K562 (cell line): Measurements from ENCODE around the gene SESN2. TPM values are rescaled to one million over a fixed set of nuclear protein-coding genes. Genes with fewer than 3 reads are reported as not detected.
A peak's percentile ranks its signal among the peaks of the same experiment; 100 is the strongest.

Experiments
- ATAC-seq: fragments of 200-7000 bp; cut with Tn5 transposase; 3 replicates; pipeline ENCODE4 v1.9.1; 2020; ENCODE audit warnings: moderate library complexity
- BruUV-seq: library from RNA; stranded (reverse); fragments of 400-500 nt; replicated peaks from 2 replicates; lab custom pipeline; 2021; lab: Mats Ljungman, UMichigan
- CTCF ChIA-PET: fragments of 300-600 bp; formaldehyde crosslinking; extraction: SDS; loops from one replicate; lab custom pipeline; 2021; ENCODE audit warnings: low intra/inter-chr PET ratio; lab: Yijun Ruan, JAX
- POLR2A ChIA-PET: fragments of 300-600, 350-650 bp; sonication (Branson Sonifier 250); formaldehyde crosslinking; extraction: SDS; loops from one replicate; lab custom pipeline; 2021; ENCODE audit warnings: antibody characterized with exemption, inconsistent platforms; lab: Yijun Ruan, JAX
- DNase-seq, 4 experiments: peaks; one replicate each; pipeline versions ENCODE4 v3.0.0 to v3.0.0-alpha.2; 2011 to 2018; ENCODE audit warnings: low spot score in 3 of 4, mixed read lengths in 3 of 4; ENCODE audit errors: extremely low read depth in 1 of 4
- FAIRE-seq: peaks from 2 replicates; lab custom pipeline; 2011; peaks lifted over from hg19 to GRCh38; lab: Jason Lieb, UNC
- H2AFZ ChIP-seq: 2 replicates; pipeline ENCODE4 v1.6.0; 2011; ENCODE audit warnings: low read depth, low read length, control low read depth, inconsistent platforms
- H3K27ac ChIP-seq: fragments of 200-600 bp; 3 replicates; pipeline ENCODE4 v1.8.0; 2011; ENCODE audit warnings: low read depth, mild to moderate bottlenecking, control low read depth, inconsistent platforms, low read length, moderate library complexity, mixed read lengths; ENCODE audit errors: extremely low read depth
- H3K27me3 ChIP-seq, 2 experiments: fragments of 300-600 bp in 1 of 2; 2 replicates in 1 of 2; 3 replicates in 1 of 2; pipeline versions ENCODE4 v1.6.0 to v1.8.0; 2011; ENCODE audit warnings: inconsistent platforms in 2 of 2, low read length in 2 of 2, mild to moderate bottlenecking in 1 of 2, mixed read lengths in 1 of 2, moderate library complexity in 1 of 2; ENCODE audit not compliant: control insufficient read depth in 2 of 2, insufficient read depth in 2 of 2
- H3K36me3 ChIP-seq: fragments of 300-600 bp; 3 replicates; pipeline ENCODE4 v1.8.0; 2011; ENCODE audit warnings: mild to moderate bottlenecking, low read length, inconsistent platforms; ENCODE audit not compliant: control insufficient read depth, insufficient read depth
- H3K4me1 ChIP-seq, 2 experiments: fragments of 200-600 bp in 1 of 2; replicated peaks in 1 of 2; 2 replicates in 1 of 2; 3 replicates in 1 of 2; pipeline versions ENCODE4 v1.5.1 to v1.8.0; 2011; ENCODE audit warnings: inconsistent platforms in 2 of 2, low read length in 2 of 2, mild to moderate bottlenecking in 1 of 2, mixed read lengths in 1 of 2, moderate library complexity in 1 of 2; ENCODE audit not compliant: control insufficient read depth in 2 of 2, insufficient read depth in 2 of 2
- H3K4me2 ChIP-seq: 2 replicates; pipeline ENCODE4 v1.6.1; 2011; ENCODE audit warnings: low read length, control low read depth, inconsistent platforms, mixed read lengths; ENCODE audit not compliant: insufficient read depth
- H3K4me3 ChIP-seq: fragments of 200-600 bp; sonication (generic), shearing (Covaris generic); 2 replicates; pipeline ENCODE4 v1.5.1; 2016; ENCODE audit warnings: control low read depth, inconsistent platforms
- H3K79me2 ChIP-seq: fragments of 200-600 bp; 3 replicates; pipeline ENCODE4 v1.8.0; 2011; ENCODE audit warnings: low read length, inconsistent platforms; ENCODE audit not compliant: control insufficient read depth, insufficient read depth
- H3K9ac ChIP-seq, 2 experiments: 2 replicates each; pipeline versions ENCODE4 v1.6.0 to v1.6.1; 2011; ENCODE audit warnings: low read depth in 2 of 2, low read length in 2 of 2, control low read depth in 1 of 2, inconsistent platforms in 1 of 2, mild to moderate bottlenecking in 1 of 2, mixed read lengths in 1 of 2; ENCODE audit not compliant: insufficient read depth in 1 of 2
- H3K9me1 ChIP-seq: one replicate; pipeline ENCODE4 v1.6.0; 2011; ENCODE audit warnings: inconsistent platforms, mild to moderate bottlenecking, low read length, moderate library complexity; ENCODE audit not compliant: control insufficient read depth, insufficient read depth
- H3K9me3 ChIP-seq: replicated peaks from 2 replicates; pipeline ENCODE4 v1.5.1; 2011; ENCODE audit warnings: low read depth, low read length, inconsistent platforms; ENCODE audit not compliant: control insufficient read depth, insufficient read depth
- H4K20me1 ChIP-seq: replicated peaks from 2 replicates; pipeline ENCODE4 v1.6.1; 2011; ENCODE audit warnings: low read length, inconsistent platforms, mixed read lengths; ENCODE audit not compliant: control insufficient read depth, insufficient read depth
- CSDE1 ChIP-seq, 2 experiments: fragments of 450-650 bp; IDR thresholded peaks; 2 replicates each; pipeline ENCODE4 v1.6.1; 2016; ENCODE audit warnings: mild to moderate bottlenecking in 1 of 2
- MEIS2 ChIP-seq: fragments of 450-650 bp; IDR thresholded peaks from 2 replicates; pipeline ENCODE4 v1.6.1; 2014; ENCODE audit warnings: mild to moderate bottlenecking; ENCODE audit not compliant: partially characterized antibody
- NFE2 ChIP-seq: IDR thresholded peaks from 2 replicates; pipeline ENCODE4 v1.6.1; 2014; ENCODE audit warnings: antibody characterized with exemption, low read depth
- RBBP5 ChIP-seq: fragments of 200-600 bp; sonication (generic); IDR thresholded peaks from 2 replicates; pipeline ENCODE4 v1.6.1; 2012; ENCODE audit warnings: borderline replicate concordance, mild to moderate bottlenecking, low read length, control low read depth, inconsistent platforms; ENCODE audit not compliant: insufficient read depth, poor library complexity, severe bottlenecking
- RCOR1 ChIP-seq, 2 experiments: IDR thresholded peaks; 2 replicates each; pipeline ENCODE4 v1.6.1; 2012; ENCODE audit warnings: low read depth in 2 of 2, low read length in 2 of 2, borderline replicate concordance in 1 of 2, improper control_type of control experiment in 1 of 2
- SMARCA5 ChIP-seq: fragments of 450-650 bp; IDR thresholded peaks from 2 replicates; pipeline ENCODE4 v1.6.1; 2016
- U2AF1 ChIP-seq: fragments of 200-400 bp; formaldehyde crosslinking; optimal IDR thresholded peaks from 2 replicates; pipeline ENCODE3; 2017; ENCODE audit warnings: mild to moderate bottlenecking, low read depth, low read length, moderate library complexity
- WGBS: fragments of 100-300 bp; shearing (Covaris generic); methylation state at CpG from one replicate; pipeline ENCODE4 v1.1.6; 2016; ENCODE audit warnings: low coverage, mixed read lengths; ENCODE audit not compliant: insufficient coverage; ENCODE audit errors: missing lambda C conversion rate; 5-methylcytosine and 5-hydroxymethylcytosine counted together
- in situ Hi-C: fragments of 300-500 bp; cut with MboI; formaldehyde crosslinking; loops from 4 replicates; pipeline ENCODE4 v1.15.0; 2018; ENCODE audit warnings: inconsistent platforms, mixed read lengths
- intact Hi-C: fragments of 100-400 bp; cut with micrococcal nuclease; formaldehyde crosslinking; loops from 2 replicates; pipeline ENCODE4 v1.14.2; 2022
- polyA plus RNA-seq, 8 experiments: library from polyadenylated mRNA; depleted of rRNA in 4 of 8; stranded (reverse) in 5 of 8; unstranded in 3 of 8; fragments of >200 nt; fragmentation: Nextera tagmentation in 2 of 8; fragmentation: Illumina TruSeq in 1 of 8; extraction: Ambion mirVana in 2 of 8; extraction: Trizol in 1 of 8; gene quantifications; 2 replicates each; pipeline versions ENCODE4 v1.2.1 to v1.2.3, GENCODE V29; 2011 to 2014; ENCODE audit warnings: inconsistent platforms in 1 of 8, missing spikeins in 1 of 8
- total RNA-seq, 7 experiments: library from RNA; depleted of rRNA in 6 of 7; stranded (reverse); fragments of >200 nt in 6 of 7; fragmentation: Illumina TruSeq in 2 of 7; extraction: Trizol in 2 of 7; gene quantifications; 2 replicates each; pipeline versions ENCODE4 v1.2.1 to v1.2.3, GENCODE V29; 2011 to 2021; ENCODE audit warnings: low replicate concordance in 1 of 7
- TF ChIP-seq, protein P1 (sequence below), 2 experiments: fragments of 250-450 bp in 1 of 2; fragments of 450-650 bp in 1 of 2; sonication (Bioruptor Pico) in 1 of 2; IDR thresholded peaks; 2 replicates each; pipeline versions ENCODE4 v1.6.1 to v1.8.0; 2016 to 2021; ENCODE audit warnings: mild to moderate bottlenecking in 2 of 2, moderate library complexity in 2 of 2, missing compliant biosample characterization in 1 of 2, missing genetic modification characterization in 1 of 2

The SESN2 gene
- total and polyA plus RNA-seq, 9 of the 15 experiments (the other 6 are each of a cell fraction or from before 2014, with no cell fraction given) = 3.7 to 71.3 (median 16.8) TPM

DNA sequence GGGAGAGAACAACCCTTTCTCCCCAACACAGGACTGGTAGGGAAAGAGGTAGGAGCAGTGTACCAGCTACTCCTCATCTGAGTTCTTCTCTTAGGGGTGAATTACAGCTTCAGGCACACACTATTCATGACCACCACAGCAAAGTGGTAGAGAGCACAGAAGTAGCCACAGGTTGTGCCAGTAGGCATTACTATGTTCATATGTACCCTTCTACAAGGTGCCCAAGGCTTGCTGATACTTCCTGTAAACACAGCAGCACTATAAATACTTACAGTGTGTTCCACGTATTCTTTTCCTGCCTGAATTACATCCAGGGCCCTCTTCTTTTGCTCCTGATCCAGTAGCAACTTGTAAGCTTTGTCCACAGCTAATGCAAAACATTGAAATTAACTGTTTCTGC lies 49.6 kb upstream of the SESN2 start:
- H3K79me2 ChIP-seq = peaks cover 22% of the 10 kb centered on the region
- no peak for TF ChIP-seq RBBP5
- TF ChIP-seq NFE2 = no peak
- no peak for TF ChIP-seq CSDE1 (IDR thresholded peaks at IDR 0.05)
- TF ChIP-seq RCOR1 (IDR thresholded peaks at IDR 0.05; ENCODE audit: borderline replicate concordance in 1 of 2, low read depth in 2 of 2, low read length in 2 of 2) = no peak
- no peak for TF ChIP-seq U2AF1
- TF ChIP-seq, protein P1, sequence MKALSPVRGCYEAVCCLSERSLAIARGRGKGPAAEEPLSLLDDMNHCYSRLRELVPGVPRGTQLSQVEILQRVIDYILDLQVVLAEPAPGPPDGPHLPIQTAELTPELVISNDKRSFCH (CRISPR knock-in tag; IDR thresholded peaks at IDR 0.05) = no peak
- TF ChIP-seq, protein P1 (tag; IDR thresholded peaks at IDR 0.05) = no peak
- no peak for TF ChIP-seq SMARCA5
- TF ChIP-seq MEIS2 = no peak
- no peak overlapping the region for H3K4me2 ChIP-seq
- 94% methylated on average over 1 of the region's 1 CpG for WGBS
- FAIRE-seq (no peak), DNase-seq (peak in 1 of 4 experiments; percentile 9), ATAC-seq (no peak)
- H3K27ac ChIP-seq = peak overlapping the region; percentile 5; the same call in 1 of the 3 replicates
- H3K9me3 ChIP-seq = no peaks in the 10 kb centered on the region
- in situ Hi-C loops (loop anchor here (5.0 kb wide), 1 partner anchor 117 kb away; no protein-coding TSS in a partner anchor), intact Hi-C loops (loop anchor here (1.0 kb wide), 2 partner anchors 118 to 351 kb away; no protein-coding TSS in a partner anchor)
- CTCF ChIA-PET = interaction anchor here (0.6 to 4.0 kb wide), 3 partner anchors 119 to 178 kb away, joined by 3 to 81 read pairs (median 3); partner anchors contain the start of gene EYA3
- no peaks in the 10 kb centered on the region for H4K20me1 ChIP-seq
- H3K4me1 ChIP-seq = peaks cover 0 to 2% of the 10 kb centered on the region in 2 experiments; a peak in 1 of 5 replicates
- no peak overlapping the region for H2AFZ ChIP-seq
- no peak overlapping the region for H3K9ac ChIP-seq
- BruUV-seq = no TSS peak
- no peak overlapping the region for H3K4me3 ChIP-seq
- H3K36me3 ChIP-seq = peaks cover 93% of the 10 kb centered on the region
- no peaks in the 10 kb centered on the region for H3K27me3 ChIP-seq
- no peaks in the 10 kb centered on the region for H3K9me1 ChIP-seq
- POLR2A ChIA-PET = interaction anchor here (0.6 to 2.8 kb wide), 8 partner anchors 10 to 595 kb away, joined by 3 to 13 read pairs (median 4); partner anchors contain the start of gene EYA3
